GM10266 (cell line): ENCODE data around the gene VPS4B.
"Not testable (repeated sequence)": the region's sequence is repeated elsewhere in the genome, so short reads cannot be mapped to it uniquely, and the experiment has no call there.

Experiments used
- DNase-seq: peaks from one replicate; pipeline ENCODE4 v3.0.0; 2012; ENCODE audit errors: extremely low spot score
- TF ChIP-seq, protein P1 (sequence below): IDR thresholded peaks from 2 replicates; pipeline ENCODE4 v1.5.1; 2012; ENCODE audit warnings: mild to moderate bottlenecking, low read depth; ENCODE audit not compliant: control insufficient read depth, insufficient read depth; ENCODE audit errors: missing control alignments

Gene VPS4B

DNA sequence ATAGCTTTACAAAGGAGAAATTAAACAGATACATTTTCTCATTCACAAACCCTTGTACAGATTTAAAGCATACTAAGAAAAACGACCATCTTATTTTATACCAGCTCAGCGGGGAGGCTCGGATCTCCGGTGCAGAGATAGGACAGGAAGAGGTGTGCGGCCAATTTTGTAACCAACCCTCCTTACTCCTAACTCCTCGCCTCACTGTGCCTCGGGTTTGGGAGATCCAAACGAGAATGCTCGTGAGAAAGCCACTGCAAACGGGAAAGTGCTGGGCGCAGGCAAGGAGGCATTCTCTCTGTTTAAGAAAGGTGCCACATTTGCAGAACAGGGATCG, 56.4 kb downstream of the VPS4B start:
- DNase-seq: peak; percentile 13
- TF ChIP-seq, protein P1, sequence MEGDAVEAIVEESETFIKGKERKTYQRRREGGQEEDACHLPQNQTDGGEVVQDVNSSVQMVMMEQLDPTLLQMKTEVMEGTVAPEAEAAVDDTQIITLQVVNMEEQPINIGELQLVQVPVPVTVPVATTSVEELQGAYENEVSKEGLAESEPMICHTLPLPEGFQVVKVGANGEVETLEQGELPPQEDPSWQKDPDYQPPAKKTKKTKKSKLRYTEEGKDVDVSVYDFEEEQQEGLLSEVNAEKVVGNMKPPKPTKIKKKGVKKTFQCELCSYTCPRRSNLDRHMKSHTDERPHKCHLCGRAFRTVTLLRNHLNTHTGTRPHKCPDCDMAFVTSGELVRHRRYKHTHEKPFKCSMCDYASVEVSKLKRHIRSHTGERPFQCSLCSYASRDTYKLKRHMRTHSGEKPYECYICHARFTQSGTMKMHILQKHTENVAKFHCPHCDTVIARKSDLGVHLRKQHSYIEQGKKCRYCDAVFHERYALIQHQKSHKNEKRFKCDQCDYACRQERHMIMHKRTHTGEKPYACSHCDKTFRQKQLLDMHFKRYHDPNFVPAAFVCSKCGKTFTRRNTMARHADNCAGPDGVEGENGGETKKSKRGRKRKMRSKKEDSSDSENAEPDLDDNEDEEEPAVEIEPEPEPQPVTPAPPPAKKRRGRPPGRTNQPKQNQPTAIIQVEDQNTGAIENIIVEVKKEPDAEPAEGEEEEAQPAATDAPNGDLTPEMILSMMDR: no peak

DNA sequence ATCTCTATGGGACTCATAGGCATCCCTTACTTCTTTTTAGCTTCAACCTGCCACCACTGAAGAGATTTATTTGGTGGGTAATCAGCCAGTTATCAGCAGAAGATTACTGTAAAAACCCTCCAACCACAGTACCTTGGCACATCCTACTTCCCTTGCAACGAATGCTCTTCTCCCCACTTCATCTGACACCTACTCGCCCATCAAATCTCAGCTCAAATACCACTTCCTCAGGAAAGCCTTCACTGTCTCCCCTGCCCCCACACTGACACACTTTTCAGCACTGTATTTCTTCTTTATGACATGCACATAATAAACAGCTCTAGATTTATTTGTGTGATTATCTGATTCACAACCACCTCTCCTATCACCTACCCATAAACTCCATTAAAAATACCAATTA, 58.3 kb downstream of the VPS4B start:
- TF ChIP-seq, protein P1: no peak
- DNase-seq: no peak

DNA sequence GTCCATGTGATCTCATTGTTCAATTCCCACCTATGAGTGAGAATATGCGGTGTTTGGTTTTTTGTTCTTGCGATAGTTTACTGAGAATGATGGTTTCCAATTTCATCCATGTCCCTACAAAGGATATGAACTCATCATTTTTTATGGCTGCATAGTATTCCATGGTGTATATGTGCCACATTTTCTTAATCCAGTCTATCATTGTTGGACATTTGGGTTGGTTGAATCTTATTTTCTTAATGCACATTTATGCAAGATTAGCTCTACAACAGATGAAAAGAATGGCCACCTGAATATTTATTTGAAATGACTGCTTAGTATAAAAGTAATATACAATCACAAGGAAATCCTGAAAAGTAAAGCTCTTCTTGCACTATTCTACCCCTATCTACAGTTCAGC, 58.9 kb downstream of the VPS4B start:
- not testable (repeated sequence) for DNase-seq

DNA sequence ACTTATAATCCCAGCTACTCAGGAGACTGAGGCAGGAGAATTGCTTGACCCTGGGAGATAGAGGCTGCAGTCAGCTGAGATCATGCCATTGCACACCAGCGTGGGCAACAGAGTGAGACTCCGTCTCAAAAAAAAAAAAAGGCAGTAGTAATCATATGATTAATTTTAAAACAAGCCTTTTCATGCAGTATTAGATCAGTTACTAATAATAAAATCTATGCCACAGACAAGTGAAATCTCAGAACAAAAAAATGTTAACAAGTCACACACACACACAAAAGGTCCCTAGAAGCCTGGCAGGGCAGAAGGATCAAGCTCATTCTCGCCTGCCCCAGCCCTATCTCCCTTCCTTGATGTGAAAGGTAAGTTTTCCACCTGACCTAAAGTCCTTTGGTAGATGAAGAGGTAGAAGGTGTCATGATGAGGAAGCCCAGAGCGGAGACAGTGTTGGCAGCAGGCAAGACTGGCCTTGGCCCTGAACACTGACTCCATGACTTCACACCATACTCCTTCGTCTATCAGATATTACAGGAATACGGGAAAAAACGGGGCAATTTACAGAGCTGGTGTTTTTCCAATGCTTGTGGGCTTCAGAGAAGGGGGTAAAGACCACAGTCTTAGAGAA, 65.9 kb downstream of the VPS4B start:
- no peak for DNase-seq
- TF ChIP-seq, protein P1: no peak

DNA sequence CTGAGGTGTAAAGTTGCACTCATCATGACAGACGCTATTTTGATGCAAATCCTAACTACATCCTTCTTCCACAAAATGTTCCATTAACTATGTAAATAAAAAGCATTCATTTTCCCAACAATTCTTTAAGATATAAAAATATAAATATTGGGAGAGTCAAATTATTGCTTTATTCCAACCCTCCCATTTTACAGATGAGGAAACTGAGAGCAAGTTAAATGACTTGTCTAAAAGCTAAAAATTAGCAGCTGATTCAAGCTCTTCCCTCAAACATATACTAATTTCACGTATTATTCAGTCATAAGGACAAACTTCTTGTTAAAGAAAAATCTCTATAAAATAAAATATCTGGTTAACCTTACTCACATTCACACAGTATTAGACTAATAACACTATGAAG, 72.0 kb downstream of the VPS4B start:
- DNase-seq: no peak
- TF ChIP-seq, protein P1: no peak

DNA sequence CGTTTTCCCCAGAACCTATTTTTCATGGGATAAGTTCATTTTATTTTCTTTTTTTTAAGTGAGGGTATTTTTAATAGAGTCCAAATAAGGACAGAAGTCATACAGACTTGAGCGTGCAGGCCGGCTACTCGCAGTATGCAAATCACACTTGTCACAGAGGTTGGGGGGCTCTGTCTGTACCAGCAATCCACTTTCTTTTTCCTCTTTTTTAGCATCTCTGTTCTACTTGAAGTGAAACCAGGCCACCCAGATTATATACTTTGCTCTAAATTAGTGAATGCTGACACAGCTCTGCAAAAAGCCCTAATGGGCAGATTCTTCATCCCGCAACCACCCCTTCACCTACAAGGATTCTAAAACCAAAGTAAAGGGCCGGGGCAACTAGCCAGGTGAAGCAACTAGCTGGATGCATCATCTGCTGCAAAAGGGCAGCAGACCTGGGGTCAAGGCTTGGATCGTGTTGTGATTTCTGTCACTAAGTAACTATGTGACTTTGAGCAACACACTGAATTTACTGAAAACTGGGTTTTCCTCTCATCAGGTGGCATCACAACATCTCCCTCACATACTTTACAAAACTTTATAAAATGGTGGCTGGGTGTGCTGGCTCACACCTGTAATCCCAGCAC, 73.7 kb downstream of the VPS4B start:
- TF ChIP-seq, protein P1: no peak
- DNase-seq: no peak

DNA sequence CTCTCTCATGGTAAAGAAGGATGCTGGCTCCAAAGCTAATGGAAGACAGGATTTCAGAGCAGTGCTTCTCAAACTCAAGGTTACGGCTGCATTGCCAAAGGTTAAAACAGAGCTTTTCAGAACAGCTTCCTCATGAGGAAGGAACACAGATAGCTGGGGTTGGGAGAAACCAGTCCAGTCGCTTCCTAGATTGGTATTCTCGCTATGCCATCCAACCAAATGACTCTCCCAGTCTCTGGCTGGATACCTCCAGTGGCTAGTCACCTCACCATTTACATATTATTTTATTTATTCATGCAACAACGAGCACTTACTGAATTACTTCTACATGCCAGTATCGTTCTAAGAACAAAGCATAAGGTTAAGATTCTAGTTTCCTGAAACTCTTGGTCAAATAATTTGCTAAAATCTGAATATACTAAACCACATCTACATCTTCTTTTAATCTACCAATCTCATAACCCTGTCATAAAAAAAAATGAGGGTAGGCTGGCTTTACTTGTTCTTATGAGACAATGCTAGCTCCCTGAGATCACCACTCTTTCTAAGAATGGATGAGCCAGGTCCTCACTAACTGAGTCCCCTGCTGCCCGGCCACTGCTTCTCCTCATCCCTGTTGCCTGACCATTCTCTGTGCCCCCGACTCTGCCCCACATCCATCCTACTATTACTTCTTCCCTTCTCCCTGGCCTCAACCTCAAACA, 75.6 kb downstream of the VPS4B start:
- DNase-seq: no peak
- TF ChIP-seq, protein P1: no peak
